HPDE6-E6E7 (cell line): Measurements from ENCODE around the gene NCOA7.
"Not testable (repeated sequence)": the region's sequence is repeated elsewhere in the genome, so short reads cannot be mapped to it uniquely, and the experiment has no call there.

Experiments used
- DNase-seq: peaks from one replicate; pipeline ENCODE4 v3.0.0; 2011; ENCODE audit warnings: missing footprints; ENCODE audit errors: extremely low spot score

Gene NCOA7

GRCh38 chr6:125791151-125791819, 525 bp downstream of the NCOA7 start:
- peak; percentile 47 for DNase-seq

- DNase-seq, result no peak
These were observed 1.0 kb downstream of the NCOA7 start for GRCh38 chr6:125791820-125792165.

GRCh38 chr6:125792172-125792571, 1.4 kb downstream of the NCOA7 start:
- DNase-seq, result no peak

GRCh38 chr6:125792680-125793079, 1.9 kb downstream of the NCOA7 start:
- no peak for DNase-seq

- DNase-seq, result no peak
These were observed 2.5 kb downstream of the NCOA7 start for GRCh38 chr6:125793280-125793679.

- no peak for DNase-seq
These were observed 3.1 kb downstream of the NCOA7 start for GRCh38 chr6:125793863-125794262.

- DNase-seq, result no peak
These were observed 3.8 kb downstream of the NCOA7 start for GRCh38 chr6:125794342-125795137.

- no peak for DNase-seq
These were observed 4.5 kb downstream of the NCOA7 start for GRCh38 chr6:125795301-125795700.

GRCh38 chr6:125797120-125797885, 6.5 kb downstream of the NCOA7 start:
- no peak for DNase-seq

- peak; percentile 17 for DNase-seq
These were observed 7.2 kb downstream of the NCOA7 start for GRCh38 chr6:125797886-125798444.

GRCh38 chr6:125798734-125799508, 8.2 kb downstream of the NCOA7 start:
- no peak for DNase-seq

GRCh38 chr6:125802383-125802782, 11.6 kb downstream of the NCOA7 start:
- no peak for DNase-seq

- DNase-seq, result no peak
These were observed 12.2 kb downstream of the NCOA7 start for GRCh38 chr6:125802943-125803377.

GRCh38 chr6:125804264-125804663, 13.5 kb downstream of the NCOA7 start:
- no peak for DNase-seq

- DNase-seq, result not testable (repeated sequence)
These were observed 14.2 kb downstream of the NCOA7 start for GRCh38 chr6:125804866-125805425.

- no peak for DNase-seq
These were observed 16.1 kb downstream of the NCOA7 start for GRCh38 chr6:125806813-125807212.

GRCh38 chr6:125807293-125807692, 16.5 kb downstream of the NCOA7 start:
- no peak for DNase-seq

GRCh38 chr6:125808060-125808459, 17.3 kb downstream of the NCOA7 start:
- no peak for DNase-seq

GRCh38 chr6:125808591-125808990, 17.8 kb downstream of the NCOA7 start:
- DNase-seq, result no peak

GRCh38 chr6:125809570-125810170, 18.9 kb downstream of the NCOA7 start:
- no peak for DNase-seq

GRCh38 chr6:125810445-125810844, 19.7 kb downstream of the NCOA7 start:
- DNase-seq, result no peak
